B cell (primary cell): ENCODE measurements around the gene SART1. TPM values are rescaled to one million over a fixed set of nuclear protein-coding genes. Genes with fewer than 3 reads are reported as not detected.

Source experiments
- ATAC-seq: fragments of 200-7000 bp; cut with Tn5 transposase; one replicate; pipeline ENCODE4 v1.10.0; 2021; ENCODE audit warnings: low read depth, mild to moderate bottlenecking, moderate number of reproducible peaks, moderate library complexity
- CTCF ChIA-PET: fragments of 350-600 bp; sonication (Branson Sonifier 250); formaldehyde crosslinking; loops from one replicate; lab custom pipeline; 2021; ENCODE audit warnings: antibody characterized with exemption, inconsistent platforms; lab: Charles Lee
- POLR2A ChIA-PET: fragments of 350-600 bp; sonication (Branson Sonifier 250); formaldehyde crosslinking; loops from one replicate; lab custom pipeline; 2021; ENCODE audit warnings: antibody characterized with exemption; lab: Charles Lee
- DNase-seq: peaks from one replicate; pipeline ENCODE4 v3.0.0; 2013
- H2AFZ ChIP-seq: 2 replicates; pipeline ENCODE4 v1.6.1; 2012; ENCODE audit warnings: mild to moderate bottlenecking, low read depth, low read length; ENCODE audit not compliant: insufficient read depth, poor library complexity, severe bottlenecking
- H3K27ac ChIP-seq, 2 donors: 1 replicate in 1 of 2; 2 replicates in 1 of 2; pipeline ENCODE4 v1.5.1; 2012 to 2013; ENCODE audit warnings: low read length in 2 of 2, mild to moderate bottlenecking in 2 of 2, moderate library complexity in 1 of 2
- H3K27me3 ChIP-seq, 4 experiments: fragments of 200-600 bp in 1 of 4; sonication (generic) in 1 of 4; replicated peaks in 1 of 4; 1 replicate in 2 of 4; 2 replicates in 2 of 4; pipeline versions ENCODE4 v1.6.1 to v1.7.0; 2013 to 2016; ENCODE audit warnings: low read length in 3 of 4, mild to moderate bottlenecking in 2 of 4, mixed read lengths in 1 of 4, moderate library complexity in 1 of 4; ENCODE audit not compliant: insufficient read depth in 4 of 4, control insufficient read depth in 3 of 4; ENCODE audit errors: control extremely low read depth in 1 of 4
- H3K36me3 ChIP-seq, 2 experiments: replicated peaks in 1 of 2; 1 replicate in 1 of 2; 2 replicates in 1 of 2; pipeline versions ENCODE4 v1.6.1 to v1.7.1; 2013; ENCODE audit warnings: low read length in 1 of 2; ENCODE audit not compliant: insufficient read depth in 2 of 2, control insufficient read depth in 1 of 2; ENCODE audit errors: control extremely low read depth in 1 of 2, extremely low read depth in 1 of 2
- H3K4me1 ChIP-seq, 2 donors: fragments of 200-600 bp in 1 of 2; sonication (generic) in 1 of 2; 1 replicate in 1 of 2; 2 replicates in 1 of 2; pipeline versions ENCODE4 v1.5.1 to v1.6.1; 2013 to 2017; ENCODE audit warnings: low read length in 2 of 2; ENCODE audit not compliant: control insufficient read depth in 2 of 2, insufficient read depth in 2 of 2
- H3K4me2 ChIP-seq: replicated peaks from 2 replicates; pipeline ENCODE3; 2012; ENCODE audit warnings: mild to moderate bottlenecking, low read depth, low read length; ENCODE audit not compliant: poor library complexity, severe bottlenecking
- H3K4me3 ChIP-seq, 5 experiments: fragments of 200-600 bp in 1 of 5; sonication (generic) in 1 of 5; 1 replicate in 3 of 5; 2 replicates in 2 of 5; pipeline versions ENCODE4 v1.5.1 to v1.7.0; 2011 to 2016; ENCODE audit warnings: low read length in 4 of 5, mild to moderate bottlenecking in 4 of 5, low read depth in 2 of 5, control low read depth in 1 of 5, moderate library complexity in 1 of 5; ENCODE audit not compliant: insufficient read depth in 1 of 5; ENCODE audit errors: control extremely low read depth in 1 of 5, extremely low read depth in 1 of 5
- H3K79me2 ChIP-seq: fragments of 200-600 bp; sonication (generic); one replicate; pipeline ENCODE4 v1.6.0; 2016; ENCODE audit warnings: low read length; ENCODE audit not compliant: control insufficient read depth, insufficient read depth
- H3K9ac ChIP-seq: fragments of 200-600 bp; sonication (generic); 2 replicates; pipeline ENCODE4 v1.6.1; 2017; ENCODE audit warnings: mild to moderate bottlenecking, low read length, moderate library complexity
- H3K9me3 ChIP-seq, 3 donors: one replicate each; pipeline versions ENCODE4 v1.6.1 to v1.7.1; 2013; ENCODE audit warnings: low read length in 2 of 3; ENCODE audit not compliant: control insufficient read depth in 2 of 3, insufficient read depth in 1 of 3; ENCODE audit errors: control extremely low read depth in 1 of 3
- H4K20me1 ChIP-seq: 2 replicates; pipeline ENCODE4 v1.6.0; 2012; ENCODE audit warnings: mild to moderate bottlenecking, low read length; ENCODE audit not compliant: insufficient read depth, control insufficient read depth, poor library complexity, severe bottlenecking
- H3K27ac Mint-ChIP-seq: one replicate; pipeline ENCODE4 v1.8.0; 2021; ENCODE audit warnings: mixed read lengths
- H3K27me3 Mint-ChIP-seq: one replicate; pipeline ENCODE4 v1.8.0; 2021; ENCODE audit warnings: mixed read lengths
- H3K4me1 Mint-ChIP-seq: one replicate; pipeline ENCODE4 v1.8.0; 2021; ENCODE audit warnings: mixed read lengths
- H3K4me3 Mint-ChIP-seq: one replicate; pipeline ENCODE4 v1.8.0; 2021; ENCODE audit warnings: mixed read lengths
- H3K9me3 Mint-ChIP-seq: one replicate; pipeline ENCODE4 v1.8.0; 2022; ENCODE audit warnings: mixed read lengths; ENCODE audit not compliant: insufficient read depth
- CTCF ChIP-seq: fragments of 200-600 bp; IDR thresholded peaks from one replicate; pipeline ENCODE4 v1.8.0; 2022; ENCODE audit warnings: antibody characterized with exemption, mild to moderate bottlenecking
- EZH2 ChIP-seq: IDR thresholded peaks from 2 replicates; pipeline ENCODE4 v1.6.1; 2012; ENCODE audit warnings: borderline replicate concordance, low read depth, mild to moderate bottlenecking, moderate library complexity, low read length; ENCODE audit not compliant: insufficient read depth, poor library complexity, severe bottlenecking
- WGBS: methylation state at CpG from one replicate; pipeline ENCODE4 v1.1.5; 2013; ENCODE audit warnings: missing lambda C conversion rate; ENCODE audit not compliant: insufficient coverage; 5-methylcytosine and 5-hydroxymethylcytosine counted together
- intact Hi-C: fragments of 100-400 bp; cut with micrococcal nuclease; formaldehyde crosslinking; loops from one replicate; pipeline ENCODE4 v1.10.0; 2022
- polyA plus RNA-seq: library from polyadenylated mRNA; depleted of rRNA; stranded (reverse); fragments of >200 nt; gene quantifications from 2 replicates; pipeline ENCODE4 v1.2.3, GENCODE V29; 2012
- total RNA-seq, 2 donors: library from RNA; stranded (reverse); fragments of 120-200 nt in 1 of 2; gene quantifications; 1 replicate in 1 of 2; 2 replicates in 1 of 2; pipeline versions ENCODE4 v1.2.3 to v1.2.4, GENCODE V29; 2013 to 2022

Gene SART1
- total and polyA plus RNA-seq, 2 donors (not counting 1 experiment from before 2014, with no cell fraction given) = 74.5 to 102 TPM

- DNase-seq (no peak), ATAC-seq (no peak)
- H3K27me3 Mint-ChIP-seq = no peaks in the 10 kb centered on the region
- ChIA-PET POLR2A (no interaction called here), CTCF (interaction anchor here (1.2 kb wide), 1 partner anchor 11 kb away, joined by 4 read pairs; no protein-coding TSS in a partner anchor)
- peaks cover 2 to 42% of the 10 kb centered on the region in 2 experiments for H3K36me3 ChIP-seq
- no peaks in the 10 kb centered on the region for H3K79me2 ChIP-seq
- no peak overlapping the region for H3K27ac Mint-ChIP-seq
- no peak overlapping the region for H3K27ac ChIP-seq
- 94% methylated on average over 34 of the region's 43 CpGs for WGBS
- intact Hi-C loops = no loop called here
- H3K9me3 ChIP-seq = no peaks in the 10 kb centered on the region
- H3K9ac ChIP-seq = no peak overlapping the region
- no peaks in the 10 kb centered on the region for H4K20me1 ChIP-seq
- no peak overlapping the region for H2AFZ ChIP-seq
- no peak overlapping the region for H3K4me2 ChIP-seq
- no peak for TF ChIP-seq CTCF
- no peaks in the 10 kb centered on the region for H3K4me1 ChIP-seq
- no peaks in the 10 kb centered on the region for H3K4me1 Mint-ChIP-seq
- H3K4me3 Mint-ChIP-seq = no peak overlapping the region
- H3K9me3 Mint-ChIP-seq = no peaks in the 10 kb centered on the region
- no peak overlapping the region for H3K4me3 ChIP-seq
- no peaks in the 10 kb centered on the region for H3K27me3 ChIP-seq
Observed at GRCh38 chr11:65976216-65977176, 15.0 kb downstream of the SART1 start.

- no peak overlapping the region for H3K4me3 Mint-ChIP-seq
- no peak overlapping the region for H3K4me3 ChIP-seq
- DNase-seq (no peak), ATAC-seq (no peak)
- CTCF ChIA-PET = interaction anchor here (0.6 kb wide), 1 partner anchor 62 kb away, joined by 3 read pairs; no protein-coding TSS in a partner anchor
- H3K36me3 ChIP-seq = peaks cover 2 to 36% of the 10 kb centered on the region in 2 experiments
- no peaks in the 10 kb centered on the region for H4K20me1 ChIP-seq
- H3K27ac ChIP-seq = no peak overlapping the region
- POLR2A ChIA-PET = interaction anchor here (1.3 kb wide), 1 partner anchor 89 kb away, joined by 3 read pairs; the partner anchor contains the start of gene FIBP
- no peaks in the 10 kb centered on the region for H3K27me3 ChIP-seq
- TF ChIP-seq CTCF (no peak), EZH2 (no peak)
- no peak overlapping the region for H3K4me2 ChIP-seq
- WGBS = 98% methylated on average over 28 of the region's 29 CpGs
- H3K27ac Mint-ChIP-seq = no peak overlapping the region
- H3K9ac ChIP-seq = no peak overlapping the region
- H3K9me3 Mint-ChIP-seq = no peaks in the 10 kb centered on the region
- intact Hi-C loops = no loop called here
- no peaks in the 10 kb centered on the region for H3K27me3 Mint-ChIP-seq
- no peaks in the 10 kb centered on the region for H3K4me1 ChIP-seq
- H3K79me2 ChIP-seq = no peaks in the 10 kb centered on the region
- no peaks in the 10 kb centered on the region for H3K9me3 ChIP-seq
- H3K4me1 Mint-ChIP-seq = no peaks in the 10 kb centered on the region
- H2AFZ ChIP-seq = no peak overlapping the region
Observed at GRCh38 chr11:65977621-65978390, 16.3 kb downstream of the SART1 start.
